Stimulated activated naive CD8-positive, alpha-beta T cell treated with anti-CD3 and anti-CD28 coated beads, Interleukin-15, Interleukin-2, amounts not matched to agents 100 U/mL and 50 U/mL, for 24 hours (primary cell): Measurements from ENCODE around the gene ARL17B.
"Not testable (repeated sequence)": the region's sequence is repeated elsewhere in the genome, so short reads cannot be mapped to it uniquely, and the experiment has no call there.

Experiments used
- ATAC-seq: fragments of 150-1000 bp; cut with Tn5 transposase; one replicate; pipeline ENCODE4 v1.10.0; 2021
- DNase-seq: peaks from one replicate; pipeline ENCODE4 v3.0.0; 2021

The ARL17B gene

GRCh38 chr17:46249153-46249552, 112.4 kb downstream of the ARL17B start:
- not testable (repeated sequence) for DNase-seq, ATAC-seq

- ATAC-seq, result peak; percentile 35
- DNase-seq, result not testable (repeated sequence)
These were observed 116.4 kb downstream of the ARL17B start for GRCh38 chr17:46244949-46245768.

- ATAC-seq, DNase-seq: not testable (repeated sequence)
These were observed 117.1 kb downstream of the ARL17B start for GRCh38 chr17:46244339-46244913.

GRCh38 chr17:46243928-46244327, 117.6 kb downstream of the ARL17B start:
- ATAC-seq, result peak; percentile 42
- not testable (repeated sequence) for DNase-seq

GRCh38 chr17:46243505-46243904, 118.1 kb downstream of the ARL17B start:
- not testable (repeated sequence) for ATAC-seq, DNase-seq

GRCh38 chr17:46231359-46231758, 130.2 kb downstream of the ARL17B start:
- ATAC-seq, result peak; percentile 16
- not testable (repeated sequence) for DNase-seq

GRCh38 chr17:46225274-46225794, 136.2 kb downstream of the ARL17B start:
- ATAC-seq, result peak; percentile 100

DNA sequence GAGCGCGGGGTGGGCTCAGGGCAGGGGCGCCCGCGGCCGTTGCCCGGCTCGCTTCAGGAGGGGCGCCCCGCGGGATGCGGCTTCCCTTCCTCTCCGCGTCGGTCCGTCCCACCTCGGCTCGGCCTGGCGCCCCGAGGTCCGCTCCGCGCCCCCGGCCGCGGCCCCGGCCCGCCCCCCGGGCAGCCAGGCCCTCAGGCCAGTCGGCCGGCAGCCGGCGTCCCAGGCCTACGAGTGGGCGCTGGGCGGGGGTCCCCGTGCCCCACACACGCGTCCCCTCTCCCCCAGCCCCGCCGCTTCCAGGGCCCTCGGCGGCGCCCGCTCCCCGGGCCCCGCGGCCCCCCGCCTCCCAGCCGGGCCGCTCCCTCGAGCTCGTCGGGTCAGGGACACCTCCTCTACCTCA, 136.7 kb downstream of the ARL17B start:
- peak; percentile 34 for ATAC-seq
- peak; percentile 13 for DNase-seq

More at GRCh38 chr17:46225274-46225794, 136.2 kb downstream of the ARL17B start:
- DNase-seq, result peak; percentile 94
